Suprapubic skin (tissue), 4 donors: ENCODE measurements around the gene CADM1.

Experiments
- POLR2A ChIP-seq, 2 donors: fragments of 450-650 bp; IDR thresholded peaks; one replicate each; pipeline ENCODE4 v1.6.1; 2017; ENCODE audit warnings: antibody characterized with exemption in 2 of 2, mild to moderate bottlenecking in 2 of 2, moderate library complexity in 2 of 2
- POLR2AphosphoS5 ChIP-seq, 3 donors: sonication (generic); formaldehyde crosslinking; IDR thresholded peaks; one replicate each; pipeline ENCODE4 v1.6.1; 2017; ENCODE audit warnings: antibody characterized with exemption in 3 of 3
- TF ChIP-seq, protein P1 (sequence below), 2 donors: fragments of 200-600 bp in 1 of 2; fragments of 450-650 bp in 1 of 2; sonication (generic) in 1 of 2; IDR thresholded peaks; one replicate each; pipeline ENCODE4 v1.5.1; 2016 to 2019; ENCODE audit warnings: antibody characterized with exemption in 2 of 2, mild to moderate bottlenecking in 1 of 2, moderate library complexity in 1 of 2

DNA sequence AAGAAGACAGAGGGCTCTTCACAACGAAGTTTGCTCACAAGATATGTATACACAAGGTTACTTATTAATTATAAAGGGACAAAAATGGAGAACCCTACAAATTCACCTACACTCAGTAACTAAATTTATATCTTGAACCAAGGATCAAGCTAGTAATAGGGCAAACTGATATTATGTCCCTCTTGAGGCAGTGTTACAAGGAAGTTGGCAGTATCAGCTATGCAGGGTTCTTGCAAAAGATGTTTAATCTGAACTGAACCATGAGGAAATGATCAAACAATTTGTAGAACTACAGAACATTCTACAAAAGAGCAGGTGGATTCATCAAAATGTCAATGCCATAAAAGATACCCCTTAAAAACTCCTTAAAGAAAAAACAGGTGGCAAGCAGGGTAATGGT lies 10.7 kb downstream of the CADM1 start:
- TF ChIP-seq, protein P1, sequence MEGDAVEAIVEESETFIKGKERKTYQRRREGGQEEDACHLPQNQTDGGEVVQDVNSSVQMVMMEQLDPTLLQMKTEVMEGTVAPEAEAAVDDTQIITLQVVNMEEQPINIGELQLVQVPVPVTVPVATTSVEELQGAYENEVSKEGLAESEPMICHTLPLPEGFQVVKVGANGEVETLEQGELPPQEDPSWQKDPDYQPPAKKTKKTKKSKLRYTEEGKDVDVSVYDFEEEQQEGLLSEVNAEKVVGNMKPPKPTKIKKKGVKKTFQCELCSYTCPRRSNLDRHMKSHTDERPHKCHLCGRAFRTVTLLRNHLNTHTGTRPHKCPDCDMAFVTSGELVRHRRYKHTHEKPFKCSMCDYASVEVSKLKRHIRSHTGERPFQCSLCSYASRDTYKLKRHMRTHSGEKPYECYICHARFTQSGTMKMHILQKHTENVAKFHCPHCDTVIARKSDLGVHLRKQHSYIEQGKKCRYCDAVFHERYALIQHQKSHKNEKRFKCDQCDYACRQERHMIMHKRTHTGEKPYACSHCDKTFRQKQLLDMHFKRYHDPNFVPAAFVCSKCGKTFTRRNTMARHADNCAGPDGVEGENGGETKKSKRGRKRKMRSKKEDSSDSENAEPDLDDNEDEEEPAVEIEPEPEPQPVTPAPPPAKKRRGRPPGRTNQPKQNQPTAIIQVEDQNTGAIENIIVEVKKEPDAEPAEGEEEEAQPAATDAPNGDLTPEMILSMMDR (IDR thresholded peaks at IDR 0.05): no peak
- TF ChIP-seq POLR2A (IDR thresholded peaks at IDR 0.05): no peak
- TF ChIP-seq POLR2AphosphoS5 (IDR thresholded peaks at IDR 0.05): no peak
